Adrenal gland (tissue), 12 donors: ENCODE results near the gene MAML3. TPM values are rescaled to one million over a fixed set of nuclear protein-coding genes. Genes with fewer than 3 reads are reported as not detected.

Experiments used
- DNase-seq, 7 donors: peaks; one replicate each; pipeline ENCODE4 v3.0.0-alpha.2; 2019 to 2020
- H3K27ac ChIP-seq, 5 donors: fragments of 200-600 bp; sonication (generic) in 4 of 5; 1 replicate in 3 of 5; 2 replicates in 2 of 5; pipeline versions ENCODE4 v1.5.1 to v1.8.0; 2016 to 2020; ENCODE audit warnings: mild to moderate bottlenecking in 1 of 5
- H3K27me3 ChIP-seq: fragments of 200-600 bp; 2 replicates; pipeline ENCODE4 v1.8.0; 2021
- H3K36me3 ChIP-seq, 2 donors: fragments of 200-600 bp; replicated peaks in 1 of 2; 1 replicate in 1 of 2; 2 replicates in 1 of 2; pipeline versions ENCODE4 v1.5.1 to v1.8.0; 2018 to 2022
- H3K4me1 ChIP-seq, 2 donors: fragments of 200-600 bp; replicated peaks in 1 of 2; 1 replicate in 1 of 2; 2 replicates in 1 of 2; pipeline versions ENCODE4 v1.5.1 to v1.8.0; 2018 to 2021
- H3K4me3 ChIP-seq, 4 donors: fragments of 200-600 bp; sonication (generic) in 3 of 4; one replicate each; pipeline ENCODE4 v1.5.1; 2016 to 2018
- H3K9me3 ChIP-seq, 3 donors: fragments of 200-600 bp; sonication (generic) in 1 of 3; replicated peaks in 1 of 3; 1 replicate in 2 of 3; 2 replicates in 1 of 3; pipeline versions ENCODE4 v1.5.1 to v1.8.0; 2016 to 2021
- CTCF ChIP-seq, 6 experiments: fragments of 450-650 bp in 4 of 6; fragments of 200-600 bp in 2 of 6; sonication (generic) in 1 of 6; IDR thresholded peaks; 1 replicate in 5 of 6; 2 replicates in 1 of 6; pipeline versions ENCODE4 v1.5.1 to v1.8.0; 2016 to 2021; ENCODE audit warnings: antibody characterized with exemption in 6 of 6, mild to moderate bottlenecking in 2 of 6, moderate library complexity in 1 of 6
- POLR2A ChIP-seq, 2 donors: fragments of 450-650 bp; IDR thresholded peaks; one replicate each; pipeline ENCODE4 v1.6.1; 2017; ENCODE audit warnings: antibody characterized with exemption in 2 of 2, mild to moderate bottlenecking in 2 of 2, moderate library complexity in 1 of 2
- WGBS, 4 donors: extraction: QIAGEN DNeasy Blood & Tissue Kit in 2 of 4; methylation state at CpG; one replicate each; pipeline versions ENCODE4 v1.1.5 to v1.1.7; 2013 to 2017; 5-methylcytosine and 5-hydroxymethylcytosine counted together
- intact Hi-C, 2 donors: fragments of 100-400 bp; cut with DNase I; formaldehyde crosslinking; loops; one replicate each; pipeline versions ENCODE4 v1.14.1 to v1.15.0; 2022 to 2023
- polyA plus RNA-seq, 3 donors: library from polyadenylated mRNA; stranded (reverse); fragments of 200-250 nt in 2 of 3; fragments of 350-450 nt in 1 of 3; fragmentation: Illumina TruSeq in 1 of 3; extraction: RNeasy Lipid Tissue Mini Kit (QIAGEN cat#74804) in 1 of 3; gene quantifications; one replicate each; pipeline ENCODE4 v1.2.3, GENCODE V29; 2013 to 2014
- total RNA-seq, 9 donors: library from RNA; depleted of rRNA in 4 of 9; stranded (reverse); fragments of >200 nt in 4 of 9; fragments of 120-200 nt in 1 of 9; fragmentation: NEBNext Ultra II Directional in 1 of 9; extraction: Animal tissue kit (Norgen Biotek cat#: 25700) in 1 of 9; gene quantifications; one replicate each; pipeline versions ENCODE4 v1.1.0 to v1.2.4, GENCODE V29; 2013 to 2023
- donor health status: healthy with polysubstance abuse.
- donor health status: Bipolar disorder and iron deficiency.
- donor health status: DM: yes; HTN: yes; CAD: no.
- donor health status: DM: no; HTN: no; CAD: no.
- donor health status: DM: no; HTN: no; CAD: no.
- donor health status: DM: yes; HTN: yes; CAD: no.

Gene MAML3
- total and polyA plus RNA-seq, 12 donors = 2.0 to 15.9 (median 8.4) TPM

DNA sequence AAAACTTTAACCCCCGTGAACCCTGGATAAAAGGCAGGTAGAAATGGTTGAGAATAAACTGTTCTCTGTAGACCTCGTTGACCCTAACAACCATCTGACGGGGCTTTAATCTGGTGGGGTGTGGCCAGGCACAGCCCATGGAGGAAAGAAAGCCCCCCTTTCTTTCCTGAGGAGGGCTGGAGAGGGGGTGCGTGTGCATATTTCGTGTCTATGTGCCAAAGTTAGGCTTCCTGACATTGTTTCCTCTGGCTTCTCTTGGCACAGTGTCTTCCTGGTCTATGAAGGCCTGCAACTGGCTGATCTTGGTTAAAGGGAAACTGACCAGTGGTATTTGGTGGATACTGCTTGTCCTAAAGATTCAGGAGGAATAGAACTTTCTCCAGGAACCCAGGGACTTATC, 391.3 kb downstream of the MAML3 start:
- TF ChIP-seq CTCF (IDR thresholded peaks at IDR 0.05) (no peak), POLR2A (IDR thresholded peaks at IDR 0.05) (no peak)
- H3K27ac ChIP-seq = peak overlapping the region in 2 of 5 donors; percentile 22 to 48
- DNase-seq = peak in 2 of 7 donors; percentile 21 to 27
- H3K9me3 ChIP-seq = no peaks in the 10 kb centered on the region
- WGBS, 4 donors = 58 to 60% (median 60%) methylated on average over 5 of the region's 5 CpGs
- intact Hi-C loops = no loop called here
- H3K27me3 ChIP-seq = no peaks in the 10 kb centered on the region
- H3K4me3 ChIP-seq = no peak overlapping the region
- no peaks in the 10 kb centered on the region for H3K36me3 ChIP-seq
- H3K4me1 ChIP-seq = peaks cover 0 to 25% of the 10 kb centered on the region in 2 donors

DNA sequence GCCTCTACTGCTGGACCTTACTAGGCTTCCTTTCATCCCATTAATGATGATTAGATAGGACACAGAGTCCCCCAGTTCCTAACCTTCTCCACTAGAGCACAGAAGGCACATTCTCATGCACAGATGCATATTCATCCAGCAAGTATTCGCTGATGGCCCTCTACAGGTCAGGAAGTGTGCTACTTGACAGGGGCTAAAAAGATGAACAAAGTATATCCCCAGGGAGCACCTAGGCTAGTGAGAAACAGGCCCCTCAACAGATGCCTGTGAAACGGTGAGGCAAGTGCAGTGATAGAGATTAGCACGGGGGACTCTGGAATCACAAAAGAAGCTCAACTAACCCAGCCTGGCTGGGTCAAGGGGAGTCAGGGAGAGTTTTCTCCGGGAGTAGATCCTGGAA, 392.5 kb downstream of the MAML3 start:
- WGBS, 4 donors = 48 to 65% (median 60%) methylated on average over 4 of the region's 4 CpGs
- Histone ChIP-seq H3K9me3 (no peaks in the 10 kb centered on the region), H3K27me3 (no peaks in the 10 kb centered on the region), H3K36me3 (no peaks in the 10 kb centered on the region), H3K4me3 (no peak overlapping the region), H3K27ac (no peak overlapping the region), H3K4me1 (peaks cover 0 to 25% of the 10 kb centered on the region in 2 donors)
- TF ChIP-seq POLR2A (IDR thresholded peaks at IDR 0.05) (no peak), CTCF (IDR thresholded peaks at IDR 0.05) (peak in 5 of 6 experiments; percentile 19 to 41 (median 29))
- DNase-seq = no peak
- intact Hi-C loops = no loop called here

GRCh38 chr4:139760567-139760966, 393.4 kb downstream of the MAML3 start:
- Histone ChIP-seq H3K27me3 (no peaks in the 10 kb centered on the region), H3K4me3 (no peak overlapping the region), H3K9me3 (no peaks in the 10 kb centered on the region), H3K27ac (no peak overlapping the region), H3K36me3 (no peaks in the 10 kb centered on the region), H3K4me1 (peaks cover 0 to 25% of the 10 kb centered on the region in 2 donors)
- WGBS, 4 donors = 80 to 86% (median 85%) methylated on average over 4 of the region's 4 CpGs
- TF ChIP-seq POLR2A (IDR thresholded peaks at IDR 0.05) = no peak
- no peak for TF ChIP-seq CTCF (IDR thresholded peaks at IDR 0.05)
- intact Hi-C loops = no loop called here
- DNase-seq = no peak

GRCh38 chr4:139759097-139759496, 394.9 kb downstream of the MAML3 start:
- Histone ChIP-seq H3K27ac (no peak overlapping the region), H3K36me3 (no peaks in the 10 kb centered on the region), H3K4me3 (no peak overlapping the region), H3K27me3 (no peaks in the 10 kb centered on the region), H3K9me3 (no peaks in the 10 kb centered on the region), H3K4me1 (peaks cover 0 to 12% of the 10 kb centered on the region in 2 donors)
- TF ChIP-seq CTCF (IDR thresholded peaks at IDR 0.05) (no peak), POLR2A (IDR thresholded peaks at IDR 0.05) (no peak)
- intact Hi-C loops = no loop called here
- DNase-seq = no peak
- 84 to 100% (median 92%) methylated on average over 3 to 4 of the region's 4 CpGs for WGBS, 4 donors
